Activated gamma-delta T cell treated with Interleukin-2 at 50 U/mL for 16 hours (primary cell): ENCODE measurements around the gene GLI3.

Experiments
- DNase-seq: peaks from one replicate; pipeline ENCODE4 v3.0.0-alpha.2; 2020

Gene GLI3

GRCh38 chr7:42071372-42072261 lies 165.4 kb downstream of the GLI3 start:
- no peak for DNase-seq

GRCh38 chr7:42070068-42070467 lies 166.9 kb downstream of the GLI3 start:
- DNase-seq, result no peak

- no peak for DNase-seq
Observed at GRCh38 chr7:42069590-42069989, 167.4 kb downstream of the GLI3 start.

GRCh38 chr7:42068554-42069280 lies 168.3 kb downstream of the GLI3 start:
- no peak for DNase-seq

GRCh38 chr7:42065942-42066341 lies 171.1 kb downstream of the GLI3 start:
- no peak for DNase-seq

- no peak for DNase-seq
Observed at GRCh38 chr7:42065015-42065414, 172.0 kb downstream of the GLI3 start.

- no peak for DNase-seq
Observed at GRCh38 chr7:42064534-42064933, 172.5 kb downstream of the GLI3 start.

GRCh38 chr7:42059275-42059674 lies 177.7 kb downstream of the GLI3 start:
- DNase-seq, result no peak

GRCh38 chr7:42057331-42057730 lies 179.7 kb downstream of the GLI3 start:
- DNase-seq, result no peak

- no peak for DNase-seq
Observed at GRCh38 chr7:42055171-42055570, 181.8 kb downstream of the GLI3 start.

GRCh38 chr7:42053834-42054233 lies 183.2 kb downstream of the GLI3 start:
- DNase-seq, result no peak

- no peak for DNase-seq
Observed at GRCh38 chr7:42049761-42050160, 187.2 kb downstream of the GLI3 start.

- no peak for DNase-seq
Observed at GRCh38 chr7:42046483-42046882, 190.5 kb downstream of the GLI3 start.

GRCh38 chr7:42045961-42046360 lies 191.0 kb downstream of the GLI3 start:
- DNase-seq, result no peak

- no peak for DNase-seq
Observed at GRCh38 chr7:42039921-42040320, 197.1 kb downstream of the GLI3 start.

- no peak for DNase-seq
Observed at GRCh38 chr7:42035210-42035609, 201.8 kb downstream of the GLI3 start.

GRCh38 chr7:42033480-42033879 lies 203.5 kb downstream of the GLI3 start:
- DNase-seq, result no peak

- no peak for DNase-seq
Observed at GRCh38 chr7:42029405-42029804, 207.6 kb downstream of the GLI3 start.

- DNase-seq, result no peak
Observed at GRCh38 chr7:42027521-42027920, 209.5 kb downstream of the GLI3 start.

- DNase-seq, result no peak
Observed at GRCh38 chr7:42026622-42027197, 210.3 kb downstream of the GLI3 start.

- DNase-seq, result no peak
Observed at GRCh38 chr7:42025635-42026375, 211.2 kb downstream of the GLI3 start.

GRCh38 chr7:42024537-42024936 lies 212.5 kb downstream of the GLI3 start:
- DNase-seq, result no peak

GRCh38 chr7:42023262-42023661 lies 213.7 kb downstream of the GLI3 start:
- DNase-seq, result no peak
